HG02870 (cell line): ENCODE measurements around the gene TMCO4.
"Not testable (repeated sequence)": the region's sequence is repeated elsewhere in the genome, so short reads cannot be mapped to it uniquely, and the experiment has no call there.

Experiments used
- ATAC-seq: cut with Tn5 transposase; IDR thresholded peaks from one replicate; pipeline ENCODE4 v1.9.1; 2021; ENCODE audit warnings: mild to moderate bottlenecking, moderate library complexity; ENCODE audit not compliant: unreplicated experiment

The TMCO4 gene

DNA sequence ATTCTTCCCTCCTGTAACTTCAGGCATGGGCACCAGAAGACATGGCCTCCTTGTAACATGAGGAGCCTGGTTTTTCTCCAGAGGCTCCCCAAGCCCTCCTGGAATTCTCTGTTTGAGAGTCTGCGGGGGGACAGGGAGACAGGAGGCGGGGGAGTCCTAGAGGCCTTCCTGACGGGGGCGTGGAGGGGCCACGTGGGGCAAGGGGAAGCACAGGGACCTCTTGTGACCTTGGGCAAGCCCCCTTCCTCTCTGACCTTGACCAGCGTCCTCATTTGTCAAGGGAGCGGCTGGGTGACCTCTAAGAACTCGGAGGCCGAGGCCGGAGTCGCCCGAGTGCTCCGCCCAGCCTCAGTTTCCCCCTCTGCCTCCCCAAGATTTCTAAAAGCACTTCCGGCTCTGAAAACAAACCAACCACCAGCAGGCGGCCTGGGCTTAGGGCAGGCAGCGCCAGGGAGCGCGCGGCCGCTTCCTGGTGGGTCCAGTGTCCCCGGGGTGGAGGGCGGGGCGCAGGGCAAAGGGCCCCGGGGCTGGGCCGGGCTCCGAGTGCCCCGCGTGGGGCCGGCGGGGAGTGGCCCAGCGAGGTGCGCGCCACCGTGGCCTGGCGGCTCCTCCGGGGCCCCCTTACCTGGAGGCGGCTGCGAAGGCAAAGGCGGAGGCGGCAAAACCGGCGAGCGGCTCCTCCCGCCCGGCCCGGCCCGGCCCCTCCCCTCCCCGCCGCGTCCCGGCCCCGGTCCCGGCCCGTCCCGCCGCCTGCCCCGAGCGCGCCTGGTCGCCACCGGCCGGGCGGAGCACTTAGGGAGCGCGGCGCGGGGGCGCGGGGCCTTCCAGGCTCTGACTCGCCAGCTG lies at the start of gene TMCO4:
Gene TMCO4 (minus strand): TSS at position 687 of the 846 bp plus-strand sequence. CDS start 19,158 bp downstream, outside the sequence.
- peak; percentile 36 for ATAC-seq

DNA sequence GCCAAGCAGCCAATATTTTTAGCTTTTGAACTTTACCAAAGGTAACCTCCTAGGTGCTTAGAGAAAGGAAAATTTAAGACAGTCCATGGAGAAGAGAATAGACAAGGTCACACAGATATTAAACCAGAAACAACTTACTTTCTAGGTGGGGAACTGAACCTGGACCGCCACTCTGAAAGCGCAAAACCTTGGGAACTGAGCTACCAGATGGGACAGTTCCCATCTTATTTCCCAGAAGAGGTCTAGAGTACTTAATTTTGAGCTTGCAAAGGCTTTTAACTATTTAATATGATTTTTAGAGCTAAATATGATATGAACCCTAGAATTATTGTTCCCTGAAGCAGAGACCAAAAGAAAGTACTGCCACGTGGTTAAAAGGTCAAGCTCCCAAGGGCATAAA lies 49.6 kb upstream of the TMCO4 start:
- not testable (repeated sequence) for ATAC-seq

DNA sequence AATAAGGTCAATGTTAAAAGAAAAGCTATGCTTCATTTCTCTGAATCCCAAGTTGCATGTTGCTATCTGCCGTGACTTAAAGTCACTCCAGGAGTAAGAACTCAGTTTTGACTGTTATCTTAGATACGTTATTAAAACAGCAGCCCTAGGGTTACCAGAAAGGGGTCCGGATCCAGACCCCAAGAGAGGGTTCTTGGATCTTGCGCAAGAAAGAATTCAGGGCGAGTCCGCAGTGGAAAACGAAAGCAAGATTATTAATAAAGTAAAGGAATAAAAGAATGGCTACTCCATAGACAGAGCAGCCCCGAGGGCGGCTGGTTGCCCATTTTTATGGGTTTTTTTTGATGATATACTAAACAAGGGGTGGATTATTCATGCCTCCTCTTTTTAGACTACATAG lies 47.6 kb upstream of the TMCO4 start:
- not testable (repeated sequence) for ATAC-seq

DNA sequence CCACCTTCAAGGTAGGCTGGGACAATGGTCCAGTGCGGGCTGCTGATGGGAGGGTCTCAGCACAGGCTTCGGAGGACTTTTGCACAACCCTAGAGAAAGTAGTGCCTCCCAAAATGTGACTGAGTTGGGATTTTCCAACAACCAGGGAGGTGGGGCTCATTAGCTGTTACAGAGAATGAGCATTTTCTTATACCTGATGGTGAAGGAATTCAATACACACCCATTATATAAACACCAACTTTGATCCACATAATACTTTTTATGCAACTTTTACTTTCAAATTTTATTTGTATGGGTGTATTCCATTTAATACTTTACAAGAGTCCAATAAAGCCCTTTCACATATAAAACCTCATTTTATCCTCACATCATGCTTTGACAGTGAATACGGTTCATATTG lies 46.6 kb upstream of the TMCO4 start:
- ATAC-seq = no peak

DNA sequence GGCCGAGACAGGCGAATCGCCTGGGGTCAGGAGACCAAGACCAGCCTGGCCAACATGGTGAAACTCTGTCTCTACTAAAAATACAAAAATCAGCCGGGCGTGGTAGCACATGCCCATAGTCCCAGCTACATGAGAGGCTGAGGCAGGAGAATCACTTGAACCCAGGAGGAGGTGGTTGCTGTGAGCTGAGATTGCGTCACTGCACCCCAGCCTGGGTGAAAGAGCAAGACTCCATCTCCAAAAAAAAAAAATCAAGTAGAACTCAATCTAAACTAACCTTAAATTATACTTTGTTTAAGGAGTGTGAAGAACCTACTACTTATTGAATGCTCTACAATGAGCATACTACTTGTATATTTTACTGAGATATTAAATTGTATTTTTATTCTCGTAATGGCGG lies 45.8 kb upstream of the TMCO4 start:
- no peak for ATAC-seq

DNA sequence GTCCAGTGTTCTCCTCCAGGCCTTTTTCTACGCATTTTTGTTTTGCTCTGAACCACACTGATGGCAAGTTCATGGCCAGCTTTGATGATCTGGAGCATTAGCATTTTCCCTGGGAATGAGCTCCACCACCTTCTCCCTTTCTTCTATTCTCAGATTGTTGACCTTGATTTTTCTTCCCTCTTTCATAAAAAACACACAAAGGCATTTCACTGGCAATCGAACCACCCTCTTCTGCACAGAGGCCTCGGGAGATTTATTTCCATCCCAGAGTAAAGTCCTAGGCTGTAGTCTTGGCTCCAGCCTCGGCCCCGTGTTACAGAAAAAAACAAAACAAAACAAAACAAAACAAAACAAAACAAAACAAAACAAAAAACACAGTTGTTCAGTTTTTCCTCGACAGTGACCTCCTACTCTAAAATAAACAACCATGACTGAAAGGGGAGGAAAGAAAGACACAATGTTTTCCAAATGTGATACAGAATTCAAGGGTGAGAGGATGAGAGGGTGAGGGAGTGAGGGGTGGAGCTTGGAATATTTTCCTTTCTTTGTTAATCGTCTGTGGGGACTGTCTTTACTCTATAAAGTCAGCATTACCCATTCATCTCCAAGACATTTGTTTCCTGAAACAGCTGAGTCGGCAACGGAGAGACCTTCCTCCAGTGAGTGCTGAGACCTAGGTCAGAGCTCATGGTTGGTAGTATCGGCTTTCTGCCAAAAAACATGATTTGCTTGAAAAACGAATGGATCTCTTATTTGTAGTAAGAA lies 45.2 kb upstream of the TMCO4 start:
- no peak for ATAC-seq

DNA sequence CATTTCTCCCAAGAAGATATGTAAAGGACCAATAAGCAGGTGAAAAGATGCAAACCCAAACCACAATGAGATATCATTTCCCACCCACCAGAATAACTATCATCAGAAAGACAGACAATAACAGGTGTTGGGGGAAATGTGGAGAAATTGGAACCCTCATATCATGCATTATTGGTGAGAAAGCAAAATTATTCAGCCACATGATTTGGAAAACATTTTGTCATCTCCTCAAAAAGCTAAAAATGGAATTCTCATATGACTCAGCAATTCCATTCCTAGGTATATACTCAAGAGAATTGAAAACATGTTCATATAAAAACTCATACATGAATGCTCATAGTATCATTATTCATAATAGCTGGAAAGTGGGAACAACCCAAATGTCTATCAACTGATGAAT lies 40.5 kb upstream of the TMCO4 start:
- no peak for ATAC-seq

DNA sequence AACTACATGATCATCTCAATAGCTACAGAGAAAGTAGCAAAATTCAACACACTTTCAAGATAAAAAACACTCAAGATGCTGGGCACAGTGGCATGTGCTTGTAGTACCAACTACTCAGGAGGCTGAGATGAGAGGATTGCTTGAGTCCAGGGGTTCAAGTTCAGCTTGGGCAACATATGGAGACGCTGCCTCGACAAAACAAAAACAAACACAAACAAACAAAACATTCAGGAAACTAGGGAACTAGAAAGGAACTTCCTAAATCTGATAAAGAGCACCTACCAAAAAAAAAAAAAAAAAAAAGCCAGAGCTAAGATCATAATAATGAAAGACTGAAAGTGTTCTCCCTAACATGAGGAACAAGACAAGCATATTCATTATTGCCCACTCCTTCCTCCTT lies 38.1 kb upstream of the TMCO4 start:
- ATAC-seq = no peak

DNA sequence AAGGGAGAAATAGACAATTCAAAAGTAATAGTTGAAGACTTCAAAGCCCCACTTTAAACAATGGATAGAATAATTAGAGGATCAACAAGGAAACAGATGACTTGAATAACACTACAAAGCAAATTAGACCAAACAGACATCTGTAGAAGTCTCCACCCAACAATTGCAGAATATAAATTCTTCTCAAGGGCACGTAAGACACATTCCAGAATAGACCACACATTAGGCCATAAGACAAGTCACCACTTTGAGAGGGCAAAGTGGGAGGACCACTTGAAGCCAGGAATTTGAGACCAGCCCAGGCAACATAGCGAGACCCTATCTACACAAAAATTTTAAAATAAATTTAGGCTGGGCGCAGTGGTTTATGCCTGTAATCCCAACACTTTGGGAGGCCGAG lies 35.9 kb upstream of the TMCO4 start:
- ATAC-seq = no peak

DNA sequence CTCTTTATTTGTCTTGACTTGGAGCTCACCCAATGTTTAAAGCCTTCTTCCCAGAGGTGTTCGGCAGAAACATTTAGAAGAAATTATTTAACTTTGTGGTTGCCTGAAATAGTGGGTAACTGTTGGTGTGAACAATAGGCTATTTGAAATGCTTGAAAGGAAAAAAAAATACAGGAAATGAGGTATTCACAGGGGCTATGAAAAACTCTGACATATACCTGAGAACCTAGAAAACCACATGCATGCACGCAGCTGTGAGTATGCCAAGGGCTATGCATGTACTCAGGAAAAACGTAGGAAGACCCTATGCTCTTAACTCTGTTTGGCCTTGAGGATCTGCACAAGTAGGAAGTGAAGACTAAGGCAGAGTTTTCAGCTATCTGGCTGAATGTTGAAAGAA lies 31.7 kb upstream of the TMCO4 start:
- ATAC-seq = no peak

DNA sequence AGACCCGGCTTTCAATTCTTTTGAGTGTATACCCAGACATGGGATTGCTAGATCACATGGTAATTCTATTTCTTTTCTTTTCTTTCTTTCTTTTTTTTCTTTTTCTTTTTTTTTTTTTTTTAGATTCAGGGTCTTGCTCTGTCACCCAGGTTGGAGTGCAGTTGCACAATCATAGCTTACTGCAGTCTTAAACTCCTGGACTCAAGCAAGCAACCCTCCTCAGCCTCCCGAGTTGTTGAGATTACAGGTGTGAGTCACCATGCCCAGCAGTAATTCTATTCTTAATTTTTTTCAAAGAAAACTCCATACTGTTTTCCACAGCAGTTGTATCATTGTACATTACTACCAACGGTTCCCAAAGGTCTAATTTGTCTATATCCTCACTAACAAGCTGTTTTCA lies 28.8 kb upstream of the TMCO4 start:
- ATAC-seq = no peak

DNA sequence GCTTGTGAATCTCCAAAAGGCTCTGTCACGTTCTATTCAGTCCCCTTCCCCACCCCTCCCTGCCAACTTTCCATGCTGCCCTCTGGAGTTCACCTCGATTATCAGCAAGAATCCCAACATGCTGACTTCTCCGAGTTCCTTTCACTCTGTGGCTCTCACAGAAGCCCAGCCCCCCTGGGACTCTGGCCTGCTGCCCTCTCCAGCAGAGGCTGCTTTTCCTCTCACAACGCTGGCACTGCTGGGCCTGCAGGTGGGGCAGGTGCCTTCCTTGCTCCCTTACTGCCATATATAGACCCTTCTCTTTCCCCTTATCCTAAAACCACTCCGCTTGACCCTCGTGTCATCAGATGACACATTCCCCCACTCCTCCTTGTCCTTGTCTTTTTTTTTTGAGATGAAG lies 25.6 kb upstream of the TMCO4 start:
- ATAC-seq = no peak

DNA sequence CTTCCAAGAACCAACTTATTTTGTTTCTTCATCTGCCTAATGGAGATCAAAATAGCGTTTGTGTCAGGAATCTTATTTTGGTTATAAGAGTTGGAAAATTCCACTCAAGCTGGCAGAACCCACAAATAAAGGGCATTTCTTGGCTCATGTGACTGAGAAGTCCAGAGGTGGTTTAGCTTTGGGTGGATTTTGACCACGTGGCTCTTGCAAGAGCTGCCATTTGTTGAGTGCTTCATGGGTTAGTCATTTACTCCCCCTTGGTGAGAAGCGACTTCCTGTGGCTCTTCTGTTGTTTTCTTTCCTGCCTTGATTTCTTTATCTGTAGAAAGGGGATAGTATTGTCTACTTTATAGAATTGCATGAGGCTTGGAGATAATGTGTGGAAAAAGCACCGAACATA lies 24.8 kb upstream of the TMCO4 start:
- no peak for ATAC-seq

DNA sequence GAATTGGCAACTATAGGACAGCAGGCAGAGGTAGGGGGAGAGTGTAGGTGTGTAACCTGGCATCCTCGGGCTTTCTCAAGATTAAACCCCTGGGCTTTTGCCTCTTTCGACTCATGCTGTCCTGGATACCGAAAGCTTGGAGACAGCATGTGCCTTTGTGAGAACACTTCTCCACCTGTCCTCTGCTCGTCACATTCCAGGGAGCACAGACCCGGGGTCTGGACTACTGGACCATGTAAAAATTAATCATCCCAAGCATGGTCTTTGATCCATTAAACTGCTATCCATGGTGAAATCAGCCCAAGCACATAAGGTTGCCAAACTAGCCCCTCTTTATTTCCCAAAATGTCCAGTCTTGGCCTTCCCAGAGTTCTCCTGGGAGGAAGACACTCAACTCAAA lies 24.3 kb upstream of the TMCO4 start:
- ATAC-seq = no peak

DNA sequence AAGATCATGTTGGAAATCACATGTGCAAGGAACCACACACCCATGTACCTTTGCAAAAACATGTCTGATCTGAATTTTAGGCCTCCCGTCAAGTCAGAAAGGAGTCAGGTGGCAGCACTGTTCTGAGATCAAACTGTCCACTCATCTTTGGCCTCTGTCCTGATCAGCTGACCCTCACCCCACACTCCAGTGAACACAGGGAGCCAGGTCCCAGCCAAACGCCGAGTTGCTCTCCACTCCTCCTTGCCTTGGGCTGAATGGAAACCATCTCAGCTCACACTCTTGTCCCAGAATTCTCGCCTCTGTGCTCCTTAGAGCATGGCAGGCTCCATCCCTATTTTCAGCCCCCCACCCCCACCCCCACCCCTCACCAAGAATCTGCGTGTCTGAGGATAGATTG lies 20.0 kb upstream of the TMCO4 start:
- ATAC-seq = no peak

DNA sequence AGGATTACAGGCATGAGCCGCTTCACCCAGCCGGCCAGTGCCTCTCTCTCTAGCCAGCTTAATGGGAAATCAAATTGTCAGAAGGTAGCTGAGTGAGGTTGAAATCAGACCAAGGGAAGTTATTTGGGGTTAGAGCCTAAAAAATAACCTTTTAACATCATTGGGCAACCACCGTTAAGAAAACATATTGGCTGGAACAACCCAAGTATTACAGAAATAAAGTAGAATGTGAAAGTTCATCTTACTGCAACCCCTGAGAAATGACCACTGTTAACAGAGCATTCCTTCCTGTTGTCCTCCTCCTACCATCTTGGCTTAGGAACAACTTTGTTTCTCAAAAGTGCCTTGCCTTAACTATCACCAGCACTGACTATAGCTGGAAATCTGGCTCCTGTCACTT lies 18.6 kb upstream of the TMCO4 start:
- ATAC-seq = no peak

DNA sequence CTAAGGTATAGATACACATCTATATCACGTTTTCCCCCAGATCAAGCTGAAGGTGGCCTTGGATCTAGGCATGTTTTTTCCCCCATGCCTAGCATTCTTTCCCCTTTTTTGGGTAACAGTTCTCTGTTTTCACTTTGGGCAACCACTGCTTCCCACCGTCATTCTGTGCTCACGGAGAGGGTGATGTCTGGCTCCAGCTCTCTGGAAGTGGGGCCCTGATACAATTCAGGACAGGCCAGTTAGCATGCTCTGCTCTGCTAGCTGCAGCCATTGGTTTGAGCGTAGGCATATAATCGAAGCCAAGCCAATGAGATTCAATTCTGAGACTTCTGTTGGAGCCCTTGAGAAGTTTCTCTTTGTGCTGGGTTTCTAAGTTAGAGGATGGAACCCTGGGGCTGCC lies 17.4 kb upstream of the TMCO4 start:
- no peak for ATAC-seq

DNA sequence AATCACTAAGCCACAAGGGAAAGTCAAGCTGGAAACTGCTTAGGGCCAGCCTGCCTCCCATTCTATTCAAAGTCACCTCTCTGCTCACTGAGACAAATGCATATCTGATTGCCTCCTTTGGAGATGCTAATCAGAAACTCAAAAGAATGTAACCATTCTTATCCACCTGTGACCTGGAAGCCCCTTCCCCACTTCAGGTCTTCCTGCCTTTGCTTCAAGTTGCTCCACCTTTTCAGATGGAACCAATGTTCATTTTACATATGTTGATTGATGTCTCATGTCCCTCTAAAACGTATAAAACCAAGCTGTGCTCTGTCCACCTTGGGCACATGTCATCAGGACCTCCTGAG lies 17.0 kb upstream of the TMCO4 start:
- not testable (repeated sequence) for ATAC-seq

DNA sequence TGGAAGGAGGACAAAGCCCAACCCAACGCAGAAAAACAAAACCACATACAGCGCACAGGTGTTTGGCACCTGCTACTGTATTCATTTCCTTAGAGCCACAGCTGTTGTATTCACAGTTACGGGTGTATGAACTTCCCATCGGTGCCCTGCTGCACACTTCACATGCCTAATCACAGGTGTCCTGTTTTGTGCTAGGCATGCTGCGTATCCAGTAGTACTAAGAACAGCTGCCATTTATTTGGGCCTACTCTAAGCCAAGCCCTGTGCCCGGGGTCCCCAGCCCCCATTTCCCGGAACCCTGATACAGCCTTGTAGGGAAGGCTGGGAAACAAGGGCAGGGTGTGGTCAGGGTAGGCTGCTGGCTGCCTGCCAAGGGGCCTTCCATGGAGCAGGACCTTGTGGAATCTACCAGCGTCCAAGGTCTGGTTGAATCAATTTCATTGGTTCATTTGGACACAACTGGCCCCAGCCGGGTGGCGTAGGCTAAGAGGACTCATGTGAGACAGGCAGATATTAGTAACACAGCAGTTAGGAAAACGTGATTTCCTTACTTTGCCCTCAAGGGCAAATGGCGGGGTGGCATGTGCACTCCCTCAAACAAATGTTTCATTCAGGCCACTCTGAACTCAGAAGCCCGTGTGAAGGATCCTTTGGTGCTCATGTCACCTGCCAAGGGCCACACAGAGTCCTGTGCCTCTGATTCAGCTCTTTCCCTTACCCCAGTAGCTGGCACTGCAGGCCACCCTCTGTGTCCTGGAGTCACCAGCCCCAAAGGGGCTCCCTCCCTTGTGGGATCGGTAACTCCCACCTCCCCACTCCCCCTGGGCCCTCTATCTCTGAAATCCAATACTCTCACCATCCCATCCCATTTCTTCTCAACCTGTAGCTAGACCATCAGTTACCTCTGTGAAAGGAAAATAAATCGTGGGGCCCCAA lies 16.4 kb upstream of the TMCO4 start:
- ATAC-seq = no peak

DNA sequence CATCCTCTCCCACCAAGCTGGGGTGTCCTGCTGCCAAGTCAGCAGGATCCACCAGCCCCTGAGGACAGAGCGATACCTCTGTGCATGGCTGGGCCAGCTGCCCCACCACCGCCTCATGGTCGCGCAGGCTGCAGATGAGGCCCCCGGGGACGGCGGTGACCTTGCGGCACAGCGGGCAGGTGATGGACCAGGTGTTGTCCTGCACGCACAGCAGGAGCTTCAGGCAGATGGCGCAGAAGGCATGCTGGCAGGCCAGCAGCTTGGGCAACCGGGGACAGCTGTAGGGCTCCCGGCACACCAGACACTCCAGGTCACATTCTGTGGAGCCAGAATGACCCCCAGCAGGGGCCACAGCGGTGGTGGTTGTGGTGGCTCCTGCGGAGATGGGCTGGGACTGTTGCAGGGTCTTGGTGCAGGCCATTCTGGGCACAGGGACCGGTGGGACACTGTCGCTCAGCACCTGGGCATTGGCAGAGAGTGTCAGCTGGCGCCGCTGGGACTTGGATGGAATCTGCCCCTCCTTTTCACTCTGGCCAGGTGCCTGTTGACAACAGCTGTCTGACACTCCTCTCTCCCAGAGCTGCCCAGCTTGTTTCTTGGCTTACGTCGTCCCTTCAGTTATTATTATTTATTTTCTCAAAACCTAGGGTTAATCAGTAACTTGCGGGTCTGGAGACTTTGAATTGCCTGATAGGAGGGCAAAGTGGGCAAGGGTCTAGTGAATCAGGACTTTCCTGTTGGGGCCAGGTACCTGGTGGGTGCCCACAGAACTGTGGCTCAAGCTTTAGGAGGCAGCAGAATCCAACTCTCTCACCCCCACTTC lies 15.2 kb upstream of the TMCO4 start, which contains the start of gene RNF186:
Gene RNF186 (minus strand): TSS at position 603 of the 823 bp plus-strand sequence. CDS start 182 bp downstream, at position 421.
- ATAC-seq = no peak
